GM19372 (cell line): Measurements from ENCODE around the gene C11orf91.
"Not testable (repeated sequence)": the region's sequence is repeated elsewhere in the genome, so short reads cannot be mapped to it uniquely, and the experiment has no call there.

Source experiments
- ATAC-seq: cut with Tn5 transposase; IDR thresholded peaks from one replicate; pipeline ENCODE4 v1.9.1; 2021; ENCODE audit warnings: mild to moderate bottlenecking, low read depth, moderate library complexity; ENCODE audit not compliant: unreplicated experiment

The C11orf91 gene

DNA sequence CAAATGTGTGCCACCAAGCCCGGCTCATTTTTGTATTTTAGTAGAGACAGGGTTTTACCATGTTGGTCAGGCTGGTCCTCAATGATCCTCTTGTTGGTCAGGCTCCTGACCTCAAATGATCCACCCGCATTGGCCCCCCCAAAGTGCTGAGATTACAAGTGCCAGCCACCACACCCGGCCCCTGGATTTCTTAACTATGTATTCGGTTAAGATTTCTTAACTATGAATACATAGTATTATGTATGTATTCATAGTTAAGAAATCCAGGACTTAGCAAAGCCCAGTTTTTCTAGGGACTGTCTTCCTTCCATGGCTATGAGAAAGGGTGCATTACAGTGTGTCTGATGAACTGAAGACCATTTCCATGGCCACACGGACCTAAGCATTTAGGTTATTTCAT, 1.7 kb downstream of the C11orf91 start:
- ATAC-seq: no peak

DNA sequence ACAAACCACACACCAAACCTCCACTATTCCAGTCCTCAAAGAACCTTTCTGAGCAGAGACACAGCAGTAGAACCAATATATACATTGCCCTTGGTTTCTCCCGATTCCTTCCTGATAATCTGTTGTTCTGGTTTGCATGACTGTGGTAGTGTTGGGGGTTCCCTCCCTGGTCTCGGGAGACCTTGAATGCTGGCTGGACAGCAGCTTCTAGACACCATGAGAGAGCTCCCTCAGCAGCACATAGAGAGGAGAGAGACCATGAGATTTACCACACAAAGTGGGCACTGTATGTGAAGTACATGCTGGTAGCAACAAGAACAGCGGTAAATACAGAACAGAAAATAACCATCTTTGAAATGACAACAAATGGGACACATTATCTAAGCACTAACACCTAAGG, 2.6 kb downstream of the C11orf91 start:
- no peak for ATAC-seq

DNA sequence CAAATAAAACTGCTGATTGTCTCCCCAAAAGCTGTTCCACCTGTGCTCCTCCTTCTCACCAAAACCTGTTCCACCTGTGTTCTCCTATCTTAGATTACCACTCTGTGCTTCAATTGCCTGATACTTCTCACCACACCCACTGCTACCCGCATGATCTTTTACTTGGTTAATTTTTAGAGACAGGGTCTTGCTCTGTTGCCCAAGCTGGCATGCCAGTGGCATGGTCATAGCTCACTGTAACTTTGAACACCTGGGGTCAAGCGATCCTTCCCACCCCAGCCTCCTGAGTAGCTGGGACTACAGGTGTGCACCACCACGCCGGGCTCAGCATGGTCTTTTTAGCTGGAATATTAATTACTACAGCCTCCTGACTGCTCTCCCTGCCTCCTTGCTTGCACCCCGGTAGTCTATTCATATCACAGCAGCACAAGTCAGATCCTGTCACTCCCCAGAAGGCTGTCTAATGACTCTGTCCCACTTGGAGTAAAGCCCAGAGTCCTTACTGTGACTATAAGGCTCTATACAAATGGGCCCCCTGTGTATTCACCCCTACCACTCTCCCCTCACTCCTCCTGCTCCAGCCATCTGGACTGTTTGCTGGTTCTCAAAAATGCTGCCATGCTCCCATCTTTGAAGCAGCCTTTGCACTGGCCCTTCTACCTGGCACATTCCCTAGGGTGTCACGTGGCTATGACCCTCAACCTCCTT, 3.5 kb downstream of the C11orf91 start:
- ATAC-seq: no peak

DNA sequence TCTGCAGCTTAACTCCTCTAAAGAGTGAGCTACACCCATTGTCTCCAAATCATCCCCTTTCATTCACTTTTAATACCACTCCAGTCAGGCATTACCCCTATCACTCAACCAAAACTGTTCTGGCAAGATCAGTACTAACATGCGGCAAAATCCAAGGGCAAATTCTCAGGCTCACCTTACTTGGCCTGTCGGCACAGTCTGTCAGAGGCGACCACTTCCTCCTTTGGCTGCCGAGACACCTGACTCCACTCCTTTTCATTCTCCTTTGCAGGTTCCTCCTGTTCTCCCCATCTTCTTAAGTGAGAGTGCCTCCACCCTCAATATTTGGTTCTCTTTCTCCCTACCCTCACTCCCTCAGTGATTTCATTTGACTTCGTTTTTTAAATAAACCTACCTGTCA, 4.2 kb downstream of the C11orf91 start:
- ATAC-seq: no peak

DNA sequence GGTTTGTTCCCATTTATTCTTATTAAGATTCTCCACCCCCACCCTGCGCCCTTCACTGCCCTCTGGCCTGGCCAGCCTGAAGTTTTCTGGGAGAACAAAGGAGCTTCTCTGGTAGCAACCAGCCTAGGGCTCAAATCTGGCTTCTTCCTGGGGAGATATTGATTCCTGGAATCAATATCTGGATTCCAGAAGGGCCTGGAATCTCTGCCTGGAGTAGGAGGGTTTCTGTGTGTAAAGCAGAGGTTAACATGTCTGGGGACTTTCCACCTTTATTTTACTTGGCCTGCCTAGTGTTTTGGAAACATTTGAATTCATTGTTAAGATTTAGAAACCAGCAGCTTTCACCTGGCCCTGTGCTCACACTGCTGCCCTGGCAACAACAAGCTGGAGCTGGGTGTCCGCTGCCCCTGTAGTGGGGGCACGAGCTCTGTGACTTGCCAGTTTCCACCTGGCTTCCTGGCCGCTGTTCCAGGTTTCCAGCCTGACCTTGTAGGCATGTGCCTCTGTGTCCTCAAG, 5.5 kb downstream of the C11orf91 start:
- no peak for ATAC-seq

DNA sequence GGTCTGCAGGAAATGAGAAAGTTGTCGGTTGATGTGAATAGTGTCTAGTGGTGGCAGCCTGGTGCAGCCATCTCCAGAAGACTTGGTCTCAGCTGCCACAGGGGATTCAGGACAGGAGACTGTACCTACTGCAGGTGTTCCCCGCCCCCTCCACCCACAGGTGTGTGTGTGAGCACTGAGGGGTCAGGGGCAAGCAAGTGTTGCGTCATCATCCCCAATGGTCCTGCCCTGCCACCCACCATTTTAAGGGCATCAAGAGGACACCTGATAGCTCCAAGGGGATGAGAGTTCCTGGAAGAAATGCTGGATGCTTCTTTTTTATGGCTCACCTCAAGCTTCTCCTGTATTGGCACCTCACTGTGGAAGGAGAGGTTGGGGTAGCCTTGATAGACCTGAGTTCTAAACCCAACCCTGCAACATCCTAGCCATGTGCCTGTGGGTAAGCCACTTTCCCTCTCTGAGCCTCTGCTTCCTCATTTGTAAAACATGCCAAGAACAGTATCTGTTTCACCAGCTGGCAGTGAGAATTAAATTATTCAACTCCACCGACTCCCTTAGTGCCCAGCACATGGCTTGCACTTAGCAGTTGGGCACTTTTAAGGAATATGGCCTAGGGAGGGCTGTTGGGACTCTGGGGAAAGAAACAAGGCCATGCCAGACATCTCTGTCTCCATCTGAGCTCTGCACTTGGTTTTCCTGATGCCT, 6.1 kb downstream of the C11orf91 start:
- ATAC-seq: no peak

DNA sequence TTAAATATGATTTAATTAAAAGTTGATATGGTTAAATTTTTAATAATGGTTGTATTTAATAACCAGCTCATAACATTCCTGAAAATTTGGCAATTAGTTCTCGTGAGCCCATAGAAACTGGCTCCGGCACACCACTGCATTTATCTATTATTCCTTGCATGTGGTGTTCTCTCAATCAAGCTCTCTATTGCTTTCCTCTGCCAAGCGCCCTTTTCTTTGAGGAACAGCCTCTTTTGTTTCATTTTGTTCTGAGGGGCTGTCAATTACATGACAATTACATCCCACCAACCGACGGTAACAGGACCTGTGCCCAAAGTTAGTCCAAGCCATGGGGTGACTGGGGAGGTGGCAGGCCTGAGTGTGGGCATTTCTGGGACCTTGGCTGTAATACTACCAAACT, 8.1 kb downstream of the C11orf91 start:
- ATAC-seq: no peak

DNA sequence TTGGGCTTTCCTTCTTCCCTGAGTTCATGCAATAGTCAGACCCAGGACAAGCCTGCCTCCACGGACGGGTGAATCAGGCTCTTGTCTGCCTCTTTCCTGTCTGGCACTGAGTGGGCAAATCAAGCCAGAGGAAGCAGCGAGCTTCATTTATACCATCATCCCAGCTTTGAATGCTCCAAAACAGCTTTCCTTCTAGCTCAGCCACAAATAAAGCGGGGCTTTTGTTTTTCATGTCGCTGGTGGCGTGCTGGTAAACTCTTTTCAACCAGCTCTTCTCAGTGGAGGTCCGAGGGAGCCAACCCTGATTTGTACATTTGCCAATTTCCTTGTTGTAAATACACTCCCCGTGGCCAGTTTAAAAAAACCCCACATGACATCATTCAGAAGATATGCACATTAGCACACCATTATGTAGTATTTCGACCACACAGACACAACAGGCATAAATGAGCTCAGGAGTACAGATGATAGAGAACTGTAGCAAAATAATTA, 8.6 kb downstream of the C11orf91 start:
- no peak for ATAC-seq

DNA sequence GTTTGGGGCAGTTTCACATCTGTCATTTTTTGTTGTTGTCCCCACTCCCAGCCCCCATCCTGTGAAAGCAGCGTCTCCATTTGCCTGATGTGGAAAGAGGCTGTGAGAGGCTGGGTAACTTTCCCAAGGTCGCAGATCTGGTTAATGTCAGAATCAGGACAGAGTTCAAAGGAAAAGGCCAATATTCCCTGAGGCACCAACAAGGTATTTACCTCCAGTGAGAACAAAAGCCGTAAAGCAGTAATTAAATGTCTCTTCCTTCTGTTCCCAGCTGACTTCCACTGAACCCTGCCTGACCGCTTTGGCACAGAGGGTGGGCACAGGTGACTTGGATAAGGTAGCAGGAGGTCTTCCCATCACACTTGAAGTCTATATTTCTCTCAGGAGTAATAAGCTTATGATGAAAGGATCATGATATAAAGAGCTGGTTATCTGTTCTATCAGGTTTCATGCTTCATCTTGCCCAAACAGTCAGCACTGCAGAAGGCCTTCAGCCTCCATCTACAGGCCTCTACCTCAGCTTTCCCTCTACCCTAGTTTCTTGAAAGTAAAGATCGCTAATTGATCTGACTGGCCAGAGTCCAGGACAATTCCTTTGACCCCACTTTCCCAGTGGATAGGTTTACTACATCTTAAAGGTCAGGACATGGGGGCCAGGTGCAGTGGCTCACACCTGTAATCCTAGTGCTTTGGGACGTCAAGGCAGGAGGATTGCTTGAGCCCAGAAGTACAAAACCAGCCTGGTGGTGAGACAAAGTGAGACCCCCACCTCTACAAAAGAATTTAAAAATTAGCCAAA, 9.4 kb downstream of the C11orf91 start:
- no peak for ATAC-seq

DNA sequence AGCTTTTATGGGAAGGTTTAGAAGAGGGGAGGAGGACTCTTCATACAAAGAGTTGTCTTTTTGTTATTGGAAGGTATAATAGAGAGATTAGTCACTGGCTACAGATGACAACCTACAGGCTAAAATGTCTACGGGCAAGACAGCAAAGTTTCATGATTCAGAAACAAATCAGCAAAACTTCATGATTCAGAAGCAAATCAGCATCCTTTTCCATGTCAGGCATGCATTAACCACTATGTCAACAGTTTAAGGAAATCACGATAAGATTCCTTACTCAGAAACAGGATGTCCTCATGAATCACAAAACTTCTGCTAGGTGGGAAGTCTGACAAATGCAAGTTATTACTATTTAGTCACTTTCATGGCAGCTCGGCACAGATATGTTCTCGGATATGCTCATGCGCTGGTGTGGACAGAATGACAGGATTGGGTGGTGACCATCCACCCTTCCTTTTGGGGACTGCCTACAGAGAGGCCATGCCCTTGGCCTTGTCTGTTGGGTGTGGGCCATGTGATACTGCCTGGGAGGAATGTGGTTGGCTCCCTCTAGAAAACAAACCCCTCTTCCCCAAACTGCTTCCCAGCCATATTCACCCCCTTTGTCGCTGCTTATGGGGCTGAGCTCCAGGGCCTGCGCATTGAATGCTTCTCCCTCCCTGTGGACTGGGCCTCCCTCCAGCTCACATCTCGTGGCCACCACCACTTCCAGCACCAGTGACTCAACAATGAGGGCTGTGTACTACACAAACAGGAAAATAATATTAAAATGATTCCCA, 10.1 kb downstream of the C11orf91 start:
- ATAC-seq: no peak

DNA sequence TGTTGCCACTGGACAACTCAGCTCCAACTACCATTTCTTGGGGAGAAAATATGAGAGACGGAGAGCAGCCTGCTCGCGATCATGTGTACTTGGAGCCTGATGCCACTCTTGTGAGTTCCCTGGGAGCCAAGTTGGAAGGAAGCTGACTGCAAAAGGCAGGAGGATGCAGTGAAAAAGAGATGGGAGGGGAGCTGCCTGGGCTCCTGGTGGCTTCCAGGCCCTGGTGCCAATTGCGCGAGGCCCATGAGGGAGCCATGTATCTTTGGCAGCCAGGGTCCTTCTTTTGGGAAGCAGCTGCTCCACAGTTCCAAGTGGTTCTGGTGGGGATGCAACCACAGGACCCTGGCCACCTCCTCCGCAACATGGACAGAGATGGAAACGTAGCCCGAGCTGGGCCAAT, 11.1 kb downstream of the C11orf91 start:
- no peak for ATAC-seq

DNA sequence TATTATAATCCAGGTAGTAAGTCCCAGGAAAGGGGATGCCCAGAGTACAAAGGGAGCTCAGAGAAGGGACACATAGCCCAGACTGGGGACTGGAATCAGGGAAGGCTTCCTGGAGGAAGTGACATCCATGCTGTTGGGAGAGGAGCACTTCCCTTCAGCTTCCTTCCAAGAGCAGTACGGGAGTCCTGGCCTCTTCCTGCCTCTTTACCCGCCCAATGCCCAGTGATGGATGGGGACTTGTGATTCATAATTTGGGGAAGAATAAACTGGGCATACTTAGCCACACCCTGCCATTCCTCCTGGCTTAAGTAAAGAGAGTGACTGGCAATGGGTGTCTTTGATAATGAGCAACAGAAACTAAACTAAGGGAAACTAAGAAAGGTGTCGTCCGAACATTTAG, 11.5 kb downstream of the C11orf91 start:
- no peak for ATAC-seq

DNA sequence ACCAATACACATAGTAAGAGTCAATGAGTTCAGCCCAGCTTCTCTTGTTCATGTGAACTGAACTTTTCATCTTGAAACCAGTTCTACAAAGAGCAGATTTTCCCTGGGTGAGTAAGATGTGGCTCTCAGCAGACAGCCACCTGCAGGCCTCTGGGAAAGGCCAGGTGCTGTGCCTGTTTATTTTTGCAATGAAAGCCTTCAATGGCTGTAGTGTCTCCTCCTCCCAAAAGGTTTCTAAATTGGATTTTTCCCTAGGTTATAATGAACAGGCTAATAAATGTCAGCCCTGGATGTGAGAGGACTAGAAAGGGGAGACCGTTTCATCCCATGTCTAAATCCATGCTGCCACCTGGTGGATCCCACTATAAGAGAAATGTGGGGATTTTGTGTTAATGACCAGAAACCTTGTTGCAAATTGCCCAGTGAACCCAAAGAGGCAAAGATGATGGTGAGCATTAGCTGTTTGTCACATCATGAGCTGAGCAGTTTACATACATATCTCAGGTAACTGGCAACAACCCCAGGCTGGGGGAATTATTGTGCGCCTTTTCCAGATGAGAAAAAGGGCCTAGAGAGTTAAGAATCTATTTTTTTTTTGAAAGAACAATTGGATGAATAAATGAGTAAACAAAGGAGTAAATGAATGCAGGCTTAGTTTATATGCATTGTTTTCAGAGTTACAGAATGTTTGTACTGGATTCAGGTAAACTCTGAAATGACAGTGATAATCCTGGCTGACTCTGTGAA, 12.7 kb downstream of the C11orf91 start:
- ATAC-seq: no peak

DNA sequence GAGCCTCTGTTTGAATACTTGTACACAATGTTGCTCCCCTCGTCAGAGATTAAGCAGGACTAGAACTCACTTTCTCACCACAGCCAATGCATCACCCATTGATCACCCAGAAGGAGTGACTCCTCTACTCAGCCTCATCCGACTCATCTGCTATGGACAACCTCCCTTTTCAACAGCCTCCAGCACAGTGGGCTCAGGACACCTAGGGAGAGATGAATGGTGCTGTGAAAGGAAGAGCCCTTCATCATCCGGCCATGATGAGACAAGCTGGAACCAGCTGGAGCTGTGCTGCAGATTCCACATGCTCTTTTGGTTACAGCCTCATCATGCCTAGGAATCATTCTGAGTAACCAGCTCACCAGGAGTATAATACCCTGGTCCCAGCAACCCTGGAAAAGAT, 15.5 kb downstream of the C11orf91 start:
- ATAC-seq: no peak

DNA sequence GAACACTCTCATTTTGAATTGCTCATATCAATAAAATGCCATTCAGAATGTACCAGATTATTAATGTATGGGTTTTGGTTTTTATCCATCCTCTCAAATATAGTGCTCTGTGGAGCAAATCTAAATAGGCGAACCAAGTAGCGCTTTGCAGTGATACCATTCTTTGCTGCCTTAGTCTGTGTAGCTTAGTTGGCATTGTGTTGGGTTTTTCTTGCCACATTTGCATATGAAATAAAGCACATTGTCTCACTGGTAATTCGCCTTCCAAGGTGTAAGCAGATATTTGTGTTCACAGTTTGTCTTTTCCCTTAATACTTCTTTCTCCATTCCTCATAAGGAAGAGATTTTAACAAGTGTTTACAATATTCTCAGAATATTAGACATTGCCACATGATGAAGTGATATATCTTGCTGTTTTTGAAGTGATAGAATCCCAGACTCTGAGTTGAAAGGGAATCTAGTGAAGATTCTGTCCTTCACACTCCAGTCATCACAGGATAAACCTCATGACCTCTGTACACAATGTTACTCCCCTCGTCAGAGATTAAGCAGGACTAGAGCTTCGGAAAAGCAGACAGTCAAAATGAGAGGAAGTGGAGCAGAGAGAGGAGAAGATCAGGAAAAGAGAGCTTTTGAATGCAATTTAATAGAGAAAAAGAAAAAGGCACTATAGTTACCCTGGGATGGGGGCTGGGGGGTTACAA, 16.5 kb downstream of the C11orf91 start:
- ATAC-seq: no peak

DNA sequence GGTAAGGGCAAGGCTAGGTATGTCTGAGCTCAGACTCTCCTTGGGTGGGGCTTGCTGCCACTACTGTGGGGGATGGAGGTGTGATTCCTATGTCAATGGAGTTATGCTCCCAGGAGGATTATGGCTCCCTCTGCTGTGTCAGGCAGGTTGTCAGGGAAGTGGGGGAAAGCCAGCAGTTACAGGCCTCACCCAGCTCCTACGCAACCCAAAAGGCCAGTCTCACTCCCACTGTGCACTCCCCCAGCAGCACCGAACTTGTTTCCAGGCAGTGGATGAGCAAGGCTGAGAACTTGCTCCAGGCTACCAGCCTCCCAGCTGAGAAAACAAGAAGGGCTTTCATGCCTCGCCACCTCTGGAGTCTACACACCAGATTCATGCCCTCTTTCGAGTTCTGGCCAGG, 18.2 kb downstream of the C11orf91 start:
- ATAC-seq: no peak

DNA sequence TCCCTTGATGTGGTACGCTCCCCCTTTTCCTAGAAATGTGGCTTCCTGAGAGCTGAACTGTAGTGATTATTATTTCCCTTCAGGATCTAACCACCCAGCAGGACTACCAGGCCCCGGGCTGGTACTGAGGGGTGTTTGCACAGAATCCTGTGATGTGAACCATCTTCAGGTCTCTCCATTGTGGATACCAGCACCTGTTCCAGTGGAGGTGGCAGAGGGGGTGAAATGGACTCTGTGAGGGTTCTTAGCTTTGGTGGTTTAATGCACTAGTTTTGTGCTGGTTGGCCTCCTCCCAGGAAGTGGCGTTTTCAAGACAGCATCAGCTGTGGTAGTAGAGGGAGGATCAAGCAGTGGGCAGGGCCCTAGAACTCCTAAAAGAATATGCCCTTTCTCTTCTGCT, 18.6 kb downstream of the C11orf91 start:
- ATAC-seq: no peak

DNA sequence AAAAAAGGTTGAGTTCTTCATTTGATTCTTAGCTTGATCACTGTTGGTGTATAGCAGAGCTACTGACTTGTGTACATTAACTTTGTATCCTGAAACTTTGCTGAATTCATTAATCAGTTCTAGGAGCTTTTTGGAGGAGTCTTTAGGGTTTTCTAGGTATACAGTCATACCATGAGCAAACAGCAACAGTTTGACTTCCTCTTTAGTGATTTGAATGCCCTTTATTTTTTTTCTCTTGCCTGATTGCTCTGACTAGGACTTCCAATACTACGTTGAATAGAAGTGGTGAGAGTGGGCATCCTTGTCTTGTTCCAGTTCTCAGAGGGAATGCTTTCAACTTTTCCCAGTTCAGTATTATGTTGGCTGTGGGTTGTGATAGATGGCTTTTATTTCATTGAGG, 22.0 kb downstream of the C11orf91 start:
- not testable (repeated sequence) for ATAC-seq
